NCI-H1092 (cell line): ENCODE measurements around the gene AGRN.
"Not testable (repeated sequence)": the region's sequence is repeated elsewhere in the genome, so short reads cannot be mapped to it uniquely, and the experiment has no call there.

Experiments used
- DNase-seq: peaks from one replicate; lab custom pipeline; 2025; lab: John Stamatoyannopoulos, UW

The AGRN gene

GRCh38 chr1:1092894-1093609 lies 73.1 kb downstream of the AGRN start:
- no peak for DNase-seq

GRCh38 chr1:1093610-1093943 lies 73.7 kb downstream of the AGRN start:
- DNase-seq, result no peak

- no peak for DNase-seq
Observed at GRCh38 chr1:1094981-1095380, 75.1 kb downstream of the AGRN start.

- DNase-seq, result not testable (repeated sequence)
Observed at GRCh38 chr1:1096136-1096535, 76.2 kb downstream of the AGRN start.

GRCh38 chr1:1098681-1099421 lies 78.9 kb downstream of the AGRN start:
- no peak for DNase-seq

GRCh38 chr1:1099506-1100183 lies 79.7 kb downstream of the AGRN start:
- no peak for DNase-seq

- DNase-seq, result no peak
Observed at GRCh38 chr1:1100296-1100695, 80.4 kb downstream of the AGRN start.

GRCh38 chr1:1101503-1101902 lies 81.6 kb downstream of the AGRN start:
- no peak for DNase-seq

- not testable (repeated sequence) for DNase-seq
Observed at GRCh38 chr1:1104152-1104551, 84.2 kb downstream of the AGRN start.
